Stimulated activated CD8-positive, alpha-beta memory T cell treated with anti-CD3 and anti-CD28 coated beads, Interleukin-15, amount 100 ng/mL, for 24 hours (primary cell): ENCODE data around the gene PLOD2.

ENCODE experiments used
- DNase-seq: peaks from one replicate; pipeline ENCODE4 v3.0.0-alpha.2; 2020; ENCODE audit warnings: low read depth

PLOD2 gene

GRCh38 chr3:146040630-146041029, 120.4 kb downstream of the PLOD2 start:
- DNase-seq: no peak

- DNase-seq: no peak
Observed at GRCh38 chr3:146037697-146038096, 123.3 kb downstream of the PLOD2 start.

- no peak for DNase-seq
Observed at GRCh38 chr3:146036281-146036680, 124.7 kb downstream of the PLOD2 start.

GRCh38 chr3:146035366-146035765, 125.6 kb downstream of the PLOD2 start:
- DNase-seq: no peak

- DNase-seq: no peak
Observed at GRCh38 chr3:146033950-146034349, 127.0 kb downstream of the PLOD2 start.

GRCh38 chr3:146026547-146026946, 134.4 kb downstream of the PLOD2 start:
- no peak for DNase-seq

- no peak for DNase-seq
Observed at GRCh38 chr3:146024260-146024659, 136.7 kb downstream of the PLOD2 start.

- DNase-seq: no peak
Observed at GRCh38 chr3:146020969-146021368, 140.0 kb downstream of the PLOD2 start.

- DNase-seq: no peak
Observed at GRCh38 chr3:146019508-146019907, 141.5 kb downstream of the PLOD2 start.
